ENCODE results near the gene PGRMC1.

The PGRMC1 gene

DNA sequence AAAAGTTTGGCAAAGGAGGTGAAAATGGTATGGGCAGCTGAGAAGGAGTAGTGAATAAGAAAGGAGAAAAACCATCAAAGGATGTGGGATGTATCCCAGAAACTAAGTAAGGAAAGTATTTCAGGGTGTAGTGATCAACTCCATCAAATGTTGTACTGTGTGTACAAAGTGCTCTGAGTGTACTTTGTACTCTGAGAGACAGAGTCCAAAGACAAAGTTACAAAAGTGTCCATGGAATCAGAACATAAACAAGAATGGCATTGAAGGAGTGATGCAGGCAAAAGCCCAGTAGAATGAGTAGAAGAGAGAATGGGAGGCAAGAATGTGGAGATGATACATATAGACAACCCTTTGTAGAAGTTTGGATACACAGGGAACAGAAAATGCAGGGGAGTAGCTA is 12.3 kb upstream of the PGRMC1 start:
- TF ChIP-seq, protein P1, sequence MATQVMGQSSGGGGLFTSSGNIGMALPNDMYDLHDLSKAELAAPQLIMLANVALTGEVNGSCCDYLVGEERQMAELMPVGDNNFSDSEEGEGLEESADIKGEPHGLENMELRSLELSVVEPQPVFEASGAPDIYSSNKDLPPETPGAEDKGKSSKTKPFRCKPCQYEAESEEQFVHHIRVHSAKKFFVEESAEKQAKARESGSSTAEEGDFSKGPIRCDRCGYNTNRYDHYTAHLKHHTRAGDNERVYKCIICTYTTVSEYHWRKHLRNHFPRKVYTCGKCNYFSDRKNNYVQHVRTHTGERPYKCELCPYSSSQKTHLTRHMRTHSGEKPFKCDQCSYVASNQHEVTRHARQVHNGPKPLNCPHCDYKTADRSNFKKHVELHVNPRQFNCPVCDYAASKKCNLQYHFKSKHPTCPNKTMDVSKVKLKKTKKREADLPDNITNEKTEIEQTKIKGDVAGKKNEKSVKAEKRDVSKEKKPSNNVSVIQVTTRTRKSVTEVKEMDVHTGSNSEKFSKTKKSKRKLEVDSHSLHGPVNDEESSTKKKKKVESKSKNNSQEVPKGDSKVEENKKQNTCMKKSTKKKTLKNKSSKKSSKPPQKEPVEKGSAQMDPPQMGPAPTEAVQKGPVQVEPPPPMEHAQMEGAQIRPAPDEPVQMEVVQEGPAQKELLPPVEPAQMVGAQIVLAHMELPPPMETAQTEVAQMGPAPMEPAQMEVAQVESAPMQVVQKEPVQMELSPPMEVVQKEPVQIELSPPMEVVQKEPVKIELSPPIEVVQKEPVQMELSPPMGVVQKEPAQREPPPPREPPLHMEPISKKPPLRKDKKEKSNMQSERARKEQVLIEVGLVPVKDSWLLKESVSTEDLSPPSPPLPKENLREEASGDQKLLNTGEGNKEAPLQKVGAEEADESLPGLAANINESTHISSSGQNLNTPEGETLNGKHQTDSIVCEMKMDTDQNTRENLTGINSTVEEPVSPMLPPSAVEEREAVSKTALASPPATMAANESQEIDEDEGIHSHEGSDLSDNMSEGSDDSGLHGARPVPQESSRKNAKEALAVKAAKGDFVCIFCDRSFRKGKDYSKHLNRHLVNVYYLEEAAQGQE (IDR thresholded peaks at IDR 0.05; ENCODE audit: insufficient read depth in 1 of 2, low read depth in 2 of 2, low read length in 2 of 2) = no peak

DNA sequence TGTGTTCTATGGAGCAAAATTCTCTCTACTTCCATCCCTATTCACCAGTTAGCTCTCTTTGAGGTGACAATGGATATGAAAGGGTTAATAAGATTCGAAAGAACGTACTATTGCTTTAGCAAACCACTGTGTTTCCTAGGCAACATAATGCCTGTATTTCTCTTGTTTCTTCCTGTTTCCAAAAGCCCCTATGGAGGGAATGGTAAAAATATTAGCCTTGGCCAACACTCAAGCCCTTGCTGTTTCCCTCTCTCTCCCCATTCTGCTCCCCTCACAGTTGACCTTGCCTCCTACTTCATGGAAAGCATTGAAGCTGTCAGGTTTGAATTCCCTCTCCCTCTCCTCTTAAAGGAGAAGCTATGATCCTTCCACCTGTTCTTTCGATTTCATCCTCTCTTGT is 9.6 kb upstream of the PGRMC1 start:
- TF ChIP-seq POLR2AphosphoS5 (IDR thresholded peaks at IDR 0.05; ENCODE audit: low read depth, low read length) (no peak), TAF1 (IDR thresholded peaks at IDR 0.05; ENCODE audit: borderline replicate concordance, insufficient read depth, low read length) (no peak), SIN3A (IDR thresholded peaks at IDR 0.05; ENCODE audit: borderline replicate concordance, insufficient read depth, low read length) (no peak), FOXP2 (optimal IDR thresholded peaks at IDR 0.05; ENCODE audit: borderline replicate concordance, extremely low read depth, extremely low read length, insufficient read depth) (no peak)
- TF ChIP-seq, protein P1 (IDR thresholded peaks at IDR 0.05; ENCODE audit: insufficient read depth in 1 of 2, low read depth in 2 of 2, low read length in 2 of 2) = no peak

DNA sequence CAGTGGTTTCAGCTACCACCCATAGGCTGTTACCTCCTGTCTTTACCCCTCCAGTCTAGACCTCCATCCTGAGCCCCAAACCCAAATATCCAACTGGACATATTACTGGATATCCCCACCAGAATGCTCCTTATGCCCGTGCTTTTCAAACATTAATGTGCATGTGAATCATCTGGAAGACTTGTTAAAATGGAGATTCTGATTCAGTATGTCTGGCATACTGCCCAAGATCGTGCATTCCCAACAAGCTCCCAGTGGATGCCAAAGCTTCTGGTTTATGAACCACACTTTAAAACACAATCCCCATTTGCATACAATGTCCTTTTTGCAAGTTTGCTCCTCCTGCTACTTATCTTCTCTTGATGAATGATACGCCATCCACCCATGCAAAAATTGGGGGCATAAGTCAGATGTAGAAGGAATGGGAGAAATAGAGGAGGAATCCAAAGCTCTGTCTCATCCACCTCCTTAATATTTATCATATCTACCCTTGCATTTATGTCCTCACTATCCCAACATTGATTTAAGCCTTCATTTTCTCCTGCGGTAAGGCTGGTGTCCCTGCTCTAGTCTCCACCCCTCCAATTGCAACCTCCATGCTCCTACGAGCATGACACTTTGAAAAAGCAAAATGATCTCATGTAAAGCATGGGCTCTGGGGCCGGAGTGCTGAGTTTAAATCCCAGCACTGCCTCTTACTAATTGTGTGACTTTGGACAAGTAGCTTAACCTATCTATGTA is 7.4 kb upstream of the PGRMC1 start:
- TF ChIP-seq, protein P1 (IDR thresholded peaks at IDR 0.05; ENCODE audit: insufficient read depth in 1 of 2, low read depth in 2 of 2, low read length in 2 of 2) = no peak
- TF ChIP-seq POLR2AphosphoS5 (IDR thresholded peaks at IDR 0.05; ENCODE audit: low read depth, low read length) = no peak
- no peak for TF ChIP-seq FOXP2 (optimal IDR thresholded peaks at IDR 0.05; ENCODE audit: borderline replicate concordance, extremely low read depth, extremely low read length, insufficient read depth)
- no peak for TF ChIP-seq SIN3A (IDR thresholded peaks at IDR 0.05; ENCODE audit: borderline replicate concordance, insufficient read depth, low read length)
- TF ChIP-seq TAF1 (IDR thresholded peaks at IDR 0.05; ENCODE audit: borderline replicate concordance, insufficient read depth, low read length) = no peak

DNA sequence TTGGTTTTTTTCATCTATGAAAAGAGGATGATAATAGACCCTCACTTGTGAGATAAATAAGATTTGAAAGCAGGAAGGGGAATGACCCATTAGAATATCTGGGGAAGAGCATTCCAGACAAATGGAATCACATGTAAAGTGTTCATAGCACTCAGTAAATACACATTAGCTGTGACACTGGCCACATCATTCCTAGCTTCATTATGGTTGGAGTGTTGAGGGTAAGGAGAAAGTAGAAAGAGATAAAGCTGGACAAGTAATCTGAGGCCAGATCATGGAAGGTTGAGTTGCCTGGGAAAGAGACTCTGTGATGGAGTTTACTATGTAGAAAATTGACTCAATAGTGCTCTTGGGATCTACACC is 6.9 kb upstream of the PGRMC1 start:
- TF ChIP-seq FOXP2 (optimal IDR thresholded peaks at IDR 0.05; ENCODE audit: borderline replicate concordance, extremely low read depth, extremely low read length, insufficient read depth) (no peak), POLR2AphosphoS5 (IDR thresholded peaks at IDR 0.05; ENCODE audit: low read depth, low read length) (no peak), SIN3A (IDR thresholded peaks at IDR 0.05; ENCODE audit: borderline replicate concordance, insufficient read depth, low read length) (no peak)
- TF ChIP-seq, protein P1 (IDR thresholded peaks at IDR 0.05; ENCODE audit: insufficient read depth in 1 of 2, low read depth in 2 of 2, low read length in 2 of 2) = no peak

DNA sequence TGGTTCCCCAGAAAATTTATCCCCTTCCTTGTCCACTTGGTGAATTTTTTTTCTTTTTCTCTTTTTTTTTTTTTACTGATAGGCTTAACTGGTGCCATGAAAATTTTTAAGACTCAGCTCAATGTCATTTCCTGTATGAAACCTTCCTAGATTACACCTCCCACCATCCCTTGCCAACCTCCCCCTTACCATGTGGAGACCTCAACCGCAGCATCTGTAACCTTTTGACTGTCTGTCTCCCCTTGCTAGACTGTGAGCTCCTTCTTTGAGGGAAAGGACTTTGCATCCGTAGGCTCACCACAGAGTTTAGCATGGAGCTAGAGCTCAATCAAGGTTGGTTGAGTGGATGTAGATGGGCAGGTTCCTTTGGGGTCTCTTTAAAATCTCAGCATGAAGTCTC is 5.2 kb upstream of the PGRMC1 start:
- no peak for TF ChIP-seq POLR2AphosphoS5 (IDR thresholded peaks at IDR 0.05; ENCODE audit: low read depth, low read length)
